VCaP (cell line): ENCODE data around the gene WIZ.
A peak's percentile ranks its signal among the peaks of the same experiment; 100 is the strongest.

ENCODE experiments used
- H3K27ac ChIP-seq: fragments of 450-650 bp; 2 replicates; pipeline ENCODE4 v1.5.1; 2017
- TF ChIP-seq, protein P1 (sequence below): fragments of 450-650 bp; conservative IDR thresholded peaks from 2 replicates; pipeline ENCODE4 v1.5.1; 2017; ENCODE audit warnings: mild to moderate bottlenecking, moderate library complexity

The WIZ gene

DNA sequence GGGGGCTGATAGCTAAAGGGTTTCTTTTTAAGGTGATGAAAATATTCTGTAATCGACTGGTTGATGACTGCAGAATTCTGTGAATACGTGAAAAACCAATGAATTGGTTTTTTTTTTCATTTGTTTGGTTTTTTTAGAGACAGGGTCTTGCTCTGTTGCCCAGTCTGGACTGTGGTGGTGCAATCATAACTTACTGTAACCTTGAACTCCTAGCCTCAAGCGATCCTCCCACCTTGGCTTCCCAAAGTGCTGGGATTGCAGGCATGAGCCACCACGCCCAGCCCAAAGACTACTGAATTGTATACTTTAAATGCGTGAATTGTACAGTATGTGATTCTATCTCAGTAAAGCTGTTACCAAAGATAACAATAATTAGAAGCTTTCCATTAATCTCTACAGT is 55.3 kb downstream of the WIZ start:
- TF ChIP-seq, protein P1, sequence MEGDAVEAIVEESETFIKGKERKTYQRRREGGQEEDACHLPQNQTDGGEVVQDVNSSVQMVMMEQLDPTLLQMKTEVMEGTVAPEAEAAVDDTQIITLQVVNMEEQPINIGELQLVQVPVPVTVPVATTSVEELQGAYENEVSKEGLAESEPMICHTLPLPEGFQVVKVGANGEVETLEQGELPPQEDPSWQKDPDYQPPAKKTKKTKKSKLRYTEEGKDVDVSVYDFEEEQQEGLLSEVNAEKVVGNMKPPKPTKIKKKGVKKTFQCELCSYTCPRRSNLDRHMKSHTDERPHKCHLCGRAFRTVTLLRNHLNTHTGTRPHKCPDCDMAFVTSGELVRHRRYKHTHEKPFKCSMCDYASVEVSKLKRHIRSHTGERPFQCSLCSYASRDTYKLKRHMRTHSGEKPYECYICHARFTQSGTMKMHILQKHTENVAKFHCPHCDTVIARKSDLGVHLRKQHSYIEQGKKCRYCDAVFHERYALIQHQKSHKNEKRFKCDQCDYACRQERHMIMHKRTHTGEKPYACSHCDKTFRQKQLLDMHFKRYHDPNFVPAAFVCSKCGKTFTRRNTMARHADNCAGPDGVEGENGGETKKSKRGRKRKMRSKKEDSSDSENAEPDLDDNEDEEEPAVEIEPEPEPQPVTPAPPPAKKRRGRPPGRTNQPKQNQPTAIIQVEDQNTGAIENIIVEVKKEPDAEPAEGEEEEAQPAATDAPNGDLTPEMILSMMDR, result no peak

DNA sequence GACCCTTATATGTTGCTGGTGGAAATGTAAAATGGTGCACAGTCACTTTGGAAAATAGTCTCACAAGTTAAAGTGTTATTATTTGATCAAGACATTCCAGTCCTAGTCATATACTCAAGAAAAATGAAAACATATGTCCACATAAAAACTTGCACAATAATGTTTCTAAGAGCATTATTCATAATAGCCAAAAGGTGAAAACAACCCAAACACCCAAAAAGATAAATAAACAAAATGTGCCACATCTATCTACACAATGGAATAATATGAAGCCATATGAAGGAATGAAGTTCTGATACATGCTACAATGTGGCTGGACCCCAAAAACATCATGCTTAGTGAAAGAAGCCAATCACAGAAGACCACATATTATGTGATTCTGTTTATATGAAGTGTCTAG is 55.8 kb downstream of the WIZ start:
- no peak overlapping the region for H3K27ac ChIP-seq
- TF ChIP-seq, protein P1, result no peak

More for the DNA sequence above, 55.3 kb downstream of the WIZ start:
- no peak overlapping the region for H3K27ac ChIP-seq

DNA sequence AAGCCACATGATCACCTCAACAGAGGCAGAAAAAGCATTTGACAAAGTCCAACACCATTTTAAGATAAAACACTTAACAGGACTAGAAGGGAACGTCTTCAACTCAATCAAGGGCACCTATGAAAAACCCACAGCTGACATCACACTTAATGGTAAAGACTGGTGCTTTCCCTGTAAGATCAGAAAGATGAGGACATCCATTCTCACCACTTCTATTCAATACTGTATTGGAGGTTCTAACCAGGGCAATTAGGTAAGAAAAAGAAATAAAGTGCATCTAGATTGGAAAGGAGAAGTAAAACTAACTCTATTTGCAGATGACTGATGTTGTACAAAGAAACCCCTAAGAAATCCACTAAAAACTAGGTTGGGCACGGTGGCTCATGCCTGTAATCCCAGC is 58.9 kb downstream of the WIZ start:
- TF ChIP-seq, protein P1, result no peak
- H3K27ac ChIP-seq, result no peak overlapping the region

DNA sequence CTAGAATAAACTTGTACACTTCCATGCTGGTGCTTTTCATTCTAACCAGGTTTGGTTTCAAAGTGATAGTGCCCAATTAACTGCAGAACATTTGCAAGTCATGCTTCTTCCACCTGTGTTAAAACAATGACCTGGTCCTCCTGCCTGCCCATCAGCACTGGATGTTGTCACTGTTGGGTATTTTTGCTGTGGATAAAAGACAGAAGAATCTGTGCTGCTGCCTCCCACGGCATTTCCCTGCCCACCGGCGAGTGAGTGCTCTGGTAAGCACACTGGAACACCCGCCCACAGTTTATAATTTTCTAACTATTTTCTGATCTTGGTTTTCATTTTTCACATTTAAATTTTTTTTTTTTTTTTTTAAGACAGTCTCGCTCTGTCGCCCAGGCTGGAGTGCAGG is 67.9 kb downstream of the WIZ start:
- peak overlapping the region; percentile 98 for H3K27ac ChIP-seq
- TF ChIP-seq, protein P1, result no peak

DNA sequence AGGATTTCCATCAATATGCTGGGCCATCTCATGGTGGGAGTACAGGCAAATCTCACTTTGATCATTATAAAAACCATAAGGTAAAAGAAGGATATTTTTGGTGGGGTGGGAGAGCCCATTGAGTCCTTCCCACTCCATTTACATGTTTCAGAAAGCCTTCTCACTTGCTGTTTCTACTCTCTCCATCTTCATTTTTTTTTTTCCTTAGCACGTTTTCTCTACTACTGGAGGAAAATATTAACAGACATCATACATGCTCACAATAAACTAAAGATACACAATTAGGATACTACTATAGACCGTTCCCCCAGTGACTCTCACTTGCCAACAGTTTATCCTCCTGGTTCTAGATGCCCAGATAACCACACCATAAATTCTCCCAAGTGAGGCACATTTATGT is 68.3 kb downstream of the WIZ start:
- H3K27ac ChIP-seq, result peak overlapping the region; percentile 98
- TF ChIP-seq, protein P1, result no peak

DNA sequence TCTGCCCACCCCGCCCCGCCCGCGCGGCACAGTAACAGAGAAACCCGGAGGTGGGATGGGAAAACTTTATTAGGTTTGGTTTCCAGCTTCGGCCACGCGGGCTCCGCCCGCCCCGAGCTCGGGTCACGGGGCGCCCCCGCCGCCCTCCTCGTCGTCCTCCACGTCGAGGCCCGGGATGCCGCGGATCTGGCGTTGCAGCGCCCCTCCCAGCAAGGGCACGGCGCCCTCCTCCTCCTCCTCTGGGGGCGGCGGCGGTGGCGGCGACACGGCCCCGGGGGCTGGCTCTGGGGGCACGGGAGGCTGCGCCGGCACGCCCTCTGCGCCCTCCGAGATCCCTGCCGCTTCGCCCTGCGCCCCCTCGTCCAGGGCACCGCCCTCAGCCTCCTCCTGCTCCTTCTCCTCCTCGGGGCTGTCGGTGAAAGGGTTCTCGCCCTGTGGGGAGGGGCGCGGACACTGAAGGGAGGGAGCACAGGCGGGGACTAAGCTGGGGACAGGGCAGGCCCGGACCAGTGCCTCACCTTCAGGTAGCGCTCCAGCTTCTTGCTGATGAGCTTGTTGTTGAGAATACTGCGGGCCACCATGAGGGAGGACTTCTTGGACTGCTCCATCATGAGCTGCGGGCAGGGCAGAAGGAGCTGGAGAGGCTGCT is 69.6 kb downstream of the WIZ start:
- TF ChIP-seq, protein P1, result no peak; the same call in 1 of the 2 replicates

DNA sequence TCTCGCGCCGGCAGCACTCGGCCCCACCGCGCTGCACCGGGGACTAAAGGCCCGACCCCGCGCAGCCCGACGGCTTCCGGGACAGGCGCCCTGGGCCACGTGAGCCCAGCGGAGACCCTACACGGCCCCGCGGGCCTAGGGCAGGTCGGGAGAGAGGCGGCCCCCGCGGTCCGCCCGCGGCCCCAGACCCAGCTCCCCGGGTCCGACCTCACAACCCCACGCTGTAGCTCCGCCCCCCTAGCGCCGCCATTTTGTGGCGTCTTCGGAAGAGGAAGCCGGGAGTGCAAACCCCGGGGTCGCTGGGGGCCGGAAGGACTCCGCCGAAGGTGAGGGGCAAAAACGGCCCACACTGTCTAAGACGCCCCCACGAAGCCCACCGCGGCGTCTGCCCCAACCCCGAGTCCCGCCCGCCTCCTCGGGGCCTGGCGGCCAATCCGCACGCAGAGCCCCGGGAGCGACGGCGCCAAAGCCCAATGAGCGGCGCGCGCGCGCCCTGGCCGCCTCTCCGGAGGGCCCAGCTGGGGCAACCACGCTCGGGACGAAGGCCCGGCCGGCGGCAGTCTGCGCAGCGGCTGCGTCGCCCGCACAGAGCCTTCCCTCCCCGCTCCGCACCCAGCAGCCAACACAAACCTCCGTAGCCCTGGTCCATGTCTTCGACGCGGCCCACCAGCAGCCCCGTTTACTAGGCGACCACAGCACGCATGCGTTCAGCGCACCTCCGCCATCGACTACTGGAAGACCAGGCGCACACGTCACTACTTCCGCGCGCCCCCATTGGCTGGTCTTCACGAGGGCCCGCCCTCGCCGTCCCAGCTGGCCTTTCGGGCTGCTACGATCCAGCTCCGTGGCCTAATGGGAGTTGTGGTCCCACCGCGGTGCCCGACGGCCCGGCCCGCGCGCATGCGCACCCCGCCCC is 70.4 kb downstream of the WIZ start, which contains the start of gene AKAP8:
Gene AKAP8 (minus strand): TSS at position 705 of the 916 bp plus-strand sequence. CDS start 56 bp downstream, at position 649.
- TF ChIP-seq, protein P1, result no peak
- H3K27ac ChIP-seq, result peak within 1 kb of the TSS; percentile 98

More for the DNA sequence above, 69.6 kb downstream of the WIZ start:
- peak overlapping the region; percentile 98 for H3K27ac ChIP-seq
